ENCODE data around the gene INPP4B. TPM values are rescaled to one million over a fixed set of nuclear protein-coding genes. Genes with fewer than 3 reads are reported as not detected.

Gene INPP4B
- total RNA-seq, 2 donors from 2014 or later = 8.2 to 16.6 TPM

DNA sequence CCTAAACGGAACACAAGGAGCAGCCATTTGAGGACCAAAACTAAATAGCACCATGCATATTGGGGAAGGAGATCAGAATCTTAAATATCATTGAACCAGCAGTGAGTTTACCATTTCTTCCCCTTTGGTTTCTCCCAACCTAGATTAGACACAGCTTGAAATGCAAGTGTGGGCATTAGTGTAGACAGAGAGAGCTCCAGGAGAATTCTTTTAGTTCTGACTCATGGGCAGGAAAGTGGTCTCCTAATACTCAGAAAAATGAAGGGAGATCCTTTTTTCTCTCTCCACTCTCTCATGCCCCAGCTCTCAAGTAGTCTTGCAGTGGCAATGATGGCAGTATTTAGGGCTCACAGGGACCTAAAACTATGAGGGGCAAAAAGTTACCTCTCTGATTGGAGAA lies 567.9 kb downstream of the INPP4B start:
- H3K36me3 ChIP-seq (replicated peaks in 1 of 2; ENCODE audit: insufficient read depth in 1 of 2, low read depth in 2 of 2) = no peaks in the 10 kb centered on the region
- intact Hi-C loops (cut with DNase I) = no loop called here
- no peak overlapping the region for H3K4me3 ChIP-seq
- DNase-seq (no peak), ATAC-seq (no peak)
- TF ChIP-seq POLR2A (IDR thresholded peaks at IDR 0.05) = no peak
- TF ChIP-seq, protein P1, sequence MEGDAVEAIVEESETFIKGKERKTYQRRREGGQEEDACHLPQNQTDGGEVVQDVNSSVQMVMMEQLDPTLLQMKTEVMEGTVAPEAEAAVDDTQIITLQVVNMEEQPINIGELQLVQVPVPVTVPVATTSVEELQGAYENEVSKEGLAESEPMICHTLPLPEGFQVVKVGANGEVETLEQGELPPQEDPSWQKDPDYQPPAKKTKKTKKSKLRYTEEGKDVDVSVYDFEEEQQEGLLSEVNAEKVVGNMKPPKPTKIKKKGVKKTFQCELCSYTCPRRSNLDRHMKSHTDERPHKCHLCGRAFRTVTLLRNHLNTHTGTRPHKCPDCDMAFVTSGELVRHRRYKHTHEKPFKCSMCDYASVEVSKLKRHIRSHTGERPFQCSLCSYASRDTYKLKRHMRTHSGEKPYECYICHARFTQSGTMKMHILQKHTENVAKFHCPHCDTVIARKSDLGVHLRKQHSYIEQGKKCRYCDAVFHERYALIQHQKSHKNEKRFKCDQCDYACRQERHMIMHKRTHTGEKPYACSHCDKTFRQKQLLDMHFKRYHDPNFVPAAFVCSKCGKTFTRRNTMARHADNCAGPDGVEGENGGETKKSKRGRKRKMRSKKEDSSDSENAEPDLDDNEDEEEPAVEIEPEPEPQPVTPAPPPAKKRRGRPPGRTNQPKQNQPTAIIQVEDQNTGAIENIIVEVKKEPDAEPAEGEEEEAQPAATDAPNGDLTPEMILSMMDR (IDR thresholded peaks at IDR 0.05) = no peak
- H3K27me3 ChIP-seq = no peaks in the 10 kb centered on the region
- H3K4me1 ChIP-seq = no peaks in the 10 kb centered on the region
- no peak overlapping the region for H3K27ac ChIP-seq
- WGBS, 2 donors = 92 to 94% methylated on average over 1 of the region's 1 CpG
- H3K9me3 ChIP-seq = no peaks in the 10 kb centered on the region

DNA sequence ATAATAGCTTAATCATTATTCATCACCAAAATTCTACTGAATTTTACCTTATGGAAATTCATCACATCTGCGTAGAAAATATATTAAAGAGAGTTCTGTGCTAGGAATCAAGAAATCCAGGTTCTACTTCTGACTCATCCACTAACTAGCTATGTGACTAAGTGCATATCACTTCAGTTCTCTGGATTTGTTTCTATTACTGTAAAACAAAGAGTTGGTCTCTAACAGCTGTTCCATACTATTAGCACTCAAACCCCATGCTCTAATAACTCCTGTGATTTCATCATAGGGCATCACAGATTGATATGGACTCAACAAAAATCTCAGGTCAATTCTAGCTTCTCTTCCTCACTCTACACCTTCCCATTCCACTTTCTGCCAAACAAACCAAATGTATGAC lies 572.0 kb downstream of the INPP4B start:
- TF ChIP-seq, protein P1 (IDR thresholded peaks at IDR 0.05) = no peak
- no peak for TF ChIP-seq POLR2A (IDR thresholded peaks at IDR 0.05)
- intact Hi-C loops (cut with DNase I) = no loop called here
- Histone ChIP-seq H3K36me3 (replicated peaks in 1 of 2; ENCODE audit: insufficient read depth in 1 of 2, low read depth in 2 of 2) (no peaks in the 10 kb centered on the region), H3K27ac (no peak overlapping the region), H3K4me3 (no peak overlapping the region), H3K4me1 (no peaks in the 10 kb centered on the region), H3K9me3 (no peaks in the 10 kb centered on the region), H3K27me3 (no peaks in the 10 kb centered on the region)
- DNase-seq (no peak), ATAC-seq (no peak)
- WGBS, 2 donors = 88 to 96% methylated on average over 1 of the region's 1 CpG

DNA sequence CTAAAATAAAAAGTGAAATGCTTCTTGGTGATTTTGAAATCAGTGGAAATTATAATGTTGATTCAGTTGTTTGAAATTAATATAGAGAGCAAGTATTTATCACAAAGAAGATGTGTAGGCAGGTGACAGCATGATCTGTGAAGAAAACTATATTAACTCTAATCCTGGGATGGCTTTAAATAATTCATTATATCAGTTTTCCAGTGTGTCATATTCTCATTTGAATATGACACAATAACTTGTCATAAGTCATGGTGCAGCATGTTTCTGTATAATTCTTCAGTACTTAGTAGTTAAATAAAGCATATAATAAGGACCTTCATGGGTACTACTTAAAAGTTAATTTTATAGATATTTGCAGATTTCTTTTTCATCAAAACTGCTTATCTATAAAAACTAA lies 573.6 kb downstream of the INPP4B start:
- ATAC-seq (no peak), DNase-seq (no peak)
- Histone ChIP-seq H3K4me3 (no peak overlapping the region), H3K9me3 (no peaks in the 10 kb centered on the region), H3K36me3 (replicated peaks in 1 of 2; ENCODE audit: insufficient read depth in 1 of 2, low read depth in 2 of 2) (no peaks in the 10 kb centered on the region), H3K27me3 (no peaks in the 10 kb centered on the region), H3K4me1 (no peaks in the 10 kb centered on the region), H3K27ac (no peak overlapping the region)
- intact Hi-C loops (cut with DNase I) = no loop called here
- TF ChIP-seq, protein P1 (IDR thresholded peaks at IDR 0.05) = no peak
- TF ChIP-seq POLR2A (IDR thresholded peaks at IDR 0.05) = no peak

DNA sequence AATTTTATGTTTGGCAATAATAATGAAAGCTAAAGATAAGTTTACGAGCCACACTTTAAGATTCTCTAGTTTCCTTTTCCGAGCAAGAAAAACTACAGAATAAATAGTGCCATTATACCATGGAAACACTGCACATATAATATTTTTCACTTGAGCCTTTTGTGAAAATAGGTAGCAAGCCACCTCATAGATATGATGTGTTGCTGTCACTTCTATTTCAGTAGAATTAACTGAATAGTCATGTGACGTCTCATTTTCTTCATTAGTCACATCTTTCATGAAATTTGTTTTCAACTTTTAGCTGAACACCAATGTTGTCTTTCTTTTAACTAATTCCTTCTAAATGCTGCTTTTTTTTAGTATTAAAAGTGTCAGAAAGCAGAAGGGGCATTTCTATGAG lies 574.3 kb downstream of the INPP4B start:
- 62 to 65% methylated on average over 3 of the region's 3 CpGs for WGBS, 2 donors
- no peak for DNase-seq
- ATAC-seq = no peak
- no peaks in the 10 kb centered on the region for H3K4me1 ChIP-seq
- TF ChIP-seq, protein P1 (IDR thresholded peaks at IDR 0.05) = no peak
- no peak for TF ChIP-seq POLR2A (IDR thresholded peaks at IDR 0.05)
- no peak overlapping the region for H3K27ac ChIP-seq
- H3K36me3 ChIP-seq (replicated peaks in 1 of 2; ENCODE audit: insufficient read depth in 1 of 2, low read depth in 2 of 2) = no peaks in the 10 kb centered on the region
- H3K27me3 ChIP-seq = no peaks in the 10 kb centered on the region
- intact Hi-C loops (cut with DNase I) = no loop called here
- H3K4me3 ChIP-seq = no peak overlapping the region
- no peaks in the 10 kb centered on the region for H3K9me3 ChIP-seq

DNA sequence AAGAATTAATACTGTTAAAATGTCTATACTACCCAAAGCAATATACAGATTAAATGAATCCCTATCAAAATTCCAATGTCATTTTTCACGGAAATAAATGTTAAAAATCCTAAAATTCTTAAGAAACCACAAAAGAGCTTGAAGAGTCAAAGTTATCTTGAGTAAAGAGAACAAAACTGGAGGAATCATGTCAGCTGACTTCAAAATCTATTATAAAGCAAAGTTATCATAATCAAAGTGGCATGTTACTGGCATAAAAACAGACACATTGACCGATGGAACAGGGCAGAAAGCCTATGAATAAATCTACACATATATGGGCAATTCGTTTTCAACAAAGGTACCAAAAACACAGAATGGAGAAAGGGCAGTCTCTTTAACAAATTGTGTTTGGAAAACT lies 579.0 kb downstream of the INPP4B start:
- ATAC-seq = no peak
- WGBS, 2 donors = 64 to 66% methylated on average over 3 of the region's 3 CpGs
- no peak overlapping the region for H3K27ac ChIP-seq
- H3K4me1 ChIP-seq = peaks cover 25% of the 10 kb centered on the region
- no peak for TF ChIP-seq POLR2A (IDR thresholded peaks at IDR 0.05)
- TF ChIP-seq, protein P1 (IDR thresholded peaks at IDR 0.05) = no peak
- intact Hi-C loops (cut with DNase I) = no loop called here
- no peaks in the 10 kb centered on the region for H3K27me3 ChIP-seq
- no peaks in the 10 kb centered on the region for H3K36me3 ChIP-seq (replicated peaks in 1 of 2; ENCODE audit: insufficient read depth in 1 of 2, low read depth in 2 of 2)
- DNase-seq = no peak
- no peak overlapping the region for H3K4me3 ChIP-seq
- no peaks in the 10 kb centered on the region for H3K9me3 ChIP-seq

All from body of pancreas (tissue), 4 donors.